Mucosa of gallbladder (tissue), 1 donor: ENCODE measurements around the gene THUMPD1. TPM values are rescaled to one million over a fixed set of nuclear protein-coding genes. Genes with fewer than 3 reads are reported as not detected.
A peak's percentile ranks its signal among the peaks of the same experiment; 100 is the strongest.
"Not testable (repeated sequence)": the region's sequence is repeated elsewhere in the genome, so short reads cannot be mapped to it uniquely, and the experiment has no call there.

Experiments
- DNase-seq: peaks from one replicate; pipeline ENCODE4 v3.0.0-alpha.2; 2020; ENCODE audit warnings: low spot score
- total RNA-seq: library from RNA; stranded (reverse); gene quantifications from one replicate; pipeline ENCODE4 v1.2.1, GENCODE V29; 2021
- donor health status: DM: no; HTN: no; CAD: no.

Gene THUMPD1, protein sequence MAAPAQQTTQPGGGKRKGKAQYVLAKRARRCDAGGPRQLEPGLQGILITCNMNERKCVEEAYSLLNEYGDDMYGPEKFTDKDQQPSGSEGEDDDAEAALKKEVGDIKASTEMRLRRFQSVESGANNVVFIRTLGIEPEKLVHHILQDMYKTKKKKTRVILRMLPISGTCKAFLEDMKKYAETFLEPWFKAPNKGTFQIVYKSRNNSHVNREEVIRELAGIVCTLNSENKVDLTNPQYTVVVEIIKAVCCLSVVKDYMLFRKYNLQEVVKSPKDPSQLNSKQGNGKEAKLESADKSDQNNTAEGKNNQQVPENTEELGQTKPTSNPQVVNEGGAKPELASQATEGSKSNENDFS
- total RNA-seq, result 40.7 TPM

DNA sequence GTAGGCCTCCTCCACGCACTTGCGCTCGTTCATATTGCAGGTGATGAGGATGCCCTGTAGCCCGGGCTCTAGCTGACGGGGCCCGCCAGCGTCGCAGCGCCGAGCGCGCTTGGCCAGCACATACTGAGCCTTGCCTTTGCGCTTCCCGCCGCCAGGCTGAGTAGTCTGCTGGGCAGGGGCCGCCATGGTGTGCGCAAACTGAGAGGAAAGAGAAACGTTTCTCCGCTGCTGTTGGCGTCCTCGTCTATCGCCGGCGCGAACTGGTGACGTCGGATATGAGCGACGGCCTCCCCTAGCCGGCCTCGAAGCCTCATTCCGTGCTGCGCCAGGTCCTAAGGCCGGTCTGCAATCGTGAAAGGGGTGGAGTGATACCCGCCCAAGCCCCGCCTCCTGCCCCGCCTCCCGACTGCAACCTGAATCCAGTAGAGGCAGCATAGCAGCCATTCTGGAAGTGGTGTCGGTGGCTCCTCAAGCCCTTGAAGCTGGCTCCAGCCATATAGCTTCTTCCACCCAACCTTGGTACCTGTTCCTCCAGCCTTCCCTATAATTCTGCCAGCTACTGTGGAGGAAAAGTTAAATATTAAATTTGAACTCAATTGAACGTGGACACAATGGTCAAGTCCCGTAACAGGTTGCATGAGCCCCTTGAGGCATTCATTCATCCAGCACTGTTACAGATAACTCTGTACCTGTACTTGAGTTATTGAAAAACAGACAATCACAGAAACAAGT, at the start of gene THUMPD1:
TSS of gene THUMPD1 (minus strand) at position 265 of the 732 bp plus-strand sequence. CDS start at position 186, 79 bp downstream.
- peak; percentile 98 for DNase-seq

DNA sequence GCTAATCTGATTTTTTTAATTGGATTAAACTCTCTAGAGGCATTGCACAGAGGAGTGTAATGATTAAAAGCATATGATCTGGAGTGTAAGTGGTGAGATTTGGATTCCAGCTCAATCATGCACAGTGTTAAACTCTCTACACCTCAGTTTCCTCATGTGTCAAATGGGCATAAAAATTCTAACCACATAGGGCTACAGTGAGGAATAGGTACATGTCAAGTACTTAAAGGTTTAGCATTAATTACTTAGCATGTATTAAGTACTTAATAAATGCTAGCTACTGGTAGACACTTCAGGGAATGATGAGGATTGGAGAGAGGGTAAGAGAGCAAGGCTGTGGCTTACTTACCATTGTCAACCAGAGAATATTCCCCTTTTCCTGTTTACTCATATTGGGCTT, 47.5 kb upstream of the THUMPD1 start:
- no peak for DNase-seq

DNA sequence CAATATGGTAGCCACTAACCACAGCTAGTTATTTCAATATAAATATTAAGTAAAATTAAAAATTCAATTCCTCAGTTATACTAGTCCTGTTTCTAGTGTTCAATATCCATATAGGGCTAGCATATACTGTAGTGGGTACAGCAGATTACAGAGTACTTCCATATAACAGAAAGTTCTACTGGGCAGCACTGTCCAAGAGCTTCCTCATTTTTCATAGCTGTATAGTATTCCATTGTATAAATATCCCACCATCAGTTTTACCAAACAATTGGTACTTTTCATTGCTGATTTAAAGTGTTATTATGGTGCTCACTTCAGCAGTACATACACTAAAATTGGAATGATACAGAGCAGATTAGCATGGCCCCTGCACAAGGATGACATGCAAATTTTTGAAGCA, 42.6 kb upstream of the THUMPD1 start:
- no peak for DNase-seq

DNA sequence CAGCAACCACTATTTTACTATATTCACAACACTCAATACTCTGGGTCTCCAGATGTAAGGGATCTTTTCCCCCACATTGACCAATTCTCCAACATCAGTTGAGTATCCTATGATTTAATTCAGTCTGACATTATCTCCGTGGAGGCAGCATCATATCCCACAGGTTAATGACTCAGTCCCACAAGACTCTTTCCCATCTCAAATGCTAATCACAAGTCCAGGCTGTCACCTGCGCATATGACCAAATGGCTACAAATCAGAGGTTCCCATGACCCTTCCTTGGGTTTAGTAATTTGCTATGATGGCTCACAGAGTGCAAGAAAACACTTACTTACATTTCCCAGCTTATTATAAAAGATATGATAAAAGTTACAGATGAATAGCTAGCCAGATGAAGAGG, 40.9 kb upstream of the THUMPD1 start:
- DNase-seq, result no peak

DNA sequence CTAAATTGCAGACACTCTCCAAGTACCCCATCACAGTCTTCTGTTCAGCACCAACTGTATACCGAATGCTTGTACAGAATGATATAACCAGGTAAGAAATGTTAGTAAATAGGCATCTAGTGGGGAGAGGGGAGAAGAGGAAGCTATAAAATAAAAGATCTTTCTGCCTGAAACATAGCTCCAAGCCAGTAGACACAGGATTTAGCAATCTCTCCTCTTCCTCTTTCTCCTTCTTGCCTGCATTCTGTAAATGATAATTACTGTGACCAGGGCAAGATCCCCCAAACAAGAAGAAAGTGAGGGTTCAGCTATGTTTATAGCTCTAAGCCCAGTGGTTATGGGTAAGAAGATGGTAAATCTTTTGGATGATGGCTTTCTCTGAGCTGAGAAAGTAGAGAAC, 40.1 kb upstream of the THUMPD1 start:
- DNase-seq, result no peak

DNA sequence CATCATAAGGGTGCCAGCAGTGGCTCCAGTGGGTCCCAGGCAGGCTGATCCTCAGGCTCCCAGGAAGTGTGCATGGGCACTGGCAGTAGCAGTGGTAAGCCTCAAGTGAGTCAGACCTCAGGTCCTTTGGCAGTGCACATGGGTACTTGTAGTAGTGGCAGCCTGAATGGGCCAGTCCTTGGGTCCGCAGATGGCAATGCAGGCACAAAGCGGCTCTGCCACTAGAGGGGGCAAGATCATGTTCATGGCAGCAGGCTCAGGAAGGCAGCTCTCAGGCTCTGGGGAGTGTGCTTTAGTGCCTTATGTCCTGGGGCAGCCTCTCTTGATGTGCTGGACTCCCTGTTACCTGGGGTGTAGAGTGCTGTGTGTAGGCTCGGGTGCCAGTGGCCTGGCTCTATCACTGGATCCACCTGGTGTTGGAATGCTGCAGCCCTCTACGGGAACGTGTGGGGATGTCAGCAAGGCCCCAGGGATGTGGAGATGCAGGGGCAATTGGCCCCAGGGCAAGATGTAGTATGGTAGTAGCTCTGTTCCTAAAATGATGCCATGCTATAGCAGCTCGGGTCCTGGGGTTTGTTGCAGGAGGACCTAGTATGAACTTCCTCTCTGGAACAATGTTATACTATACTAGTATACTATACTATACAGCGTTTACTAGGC, 33.2 kb upstream of the THUMPD1 start:
- DNase-seq, result peak; percentile 54

DNA sequence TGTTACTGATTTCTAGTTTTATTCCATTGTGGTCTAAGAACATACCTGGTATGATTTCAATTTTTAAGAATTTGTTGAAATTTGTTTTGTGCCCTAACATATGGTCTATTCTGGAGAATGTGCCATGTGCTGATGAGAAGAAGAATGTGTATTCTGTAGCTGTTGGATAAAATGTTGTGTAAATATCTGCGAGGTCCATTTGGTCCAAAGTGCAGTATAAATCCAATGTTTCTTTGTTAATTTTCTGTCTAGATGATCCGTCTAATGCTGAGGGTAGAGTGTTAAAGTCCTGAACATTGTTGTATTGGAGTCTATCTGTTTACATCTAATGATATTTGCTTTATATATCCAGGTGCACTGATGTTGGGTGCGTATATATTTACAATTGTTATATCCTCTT, 32.1 kb upstream of the THUMPD1 start:
- no peak for DNase-seq

DNA sequence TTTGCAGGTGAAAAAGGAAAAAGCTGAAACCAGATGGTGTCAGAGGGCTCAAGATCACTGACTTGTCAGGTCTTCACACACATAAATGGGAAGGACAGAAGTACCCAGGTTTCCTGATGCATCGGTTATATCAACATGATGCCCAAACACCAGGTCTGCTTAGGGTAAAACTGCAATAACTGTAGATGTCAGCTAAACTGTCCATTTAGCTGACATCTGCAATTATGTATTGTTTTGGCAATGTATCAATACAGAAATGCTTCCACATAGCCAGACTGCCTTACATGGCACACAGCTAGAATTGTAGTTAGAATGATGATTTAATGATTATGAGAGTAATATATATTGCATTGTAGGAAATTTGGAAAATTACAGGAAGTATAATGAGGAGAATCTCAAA, 27.2 kb upstream of the THUMPD1 start:
- no peak for DNase-seq

DNA sequence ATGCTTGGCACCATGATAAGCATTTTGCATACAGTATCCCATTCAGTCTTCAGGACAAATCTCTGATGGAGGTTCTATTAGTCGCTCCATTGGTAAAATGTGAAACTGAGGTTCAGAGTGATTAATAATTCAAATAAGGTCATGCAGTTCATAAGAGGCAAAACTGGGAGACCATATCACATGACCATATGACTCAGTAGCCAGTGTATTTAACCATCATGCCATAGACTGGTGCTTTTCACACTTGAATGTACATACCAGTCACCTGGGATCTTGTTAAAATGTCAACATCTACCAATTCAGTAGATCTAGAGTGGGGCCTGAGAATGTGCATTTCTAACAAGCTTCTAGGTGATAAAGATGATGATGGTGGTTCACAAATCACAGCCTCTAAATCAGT, 26.5 kb upstream of the THUMPD1 start:
- DNase-seq, result no peak

DNA sequence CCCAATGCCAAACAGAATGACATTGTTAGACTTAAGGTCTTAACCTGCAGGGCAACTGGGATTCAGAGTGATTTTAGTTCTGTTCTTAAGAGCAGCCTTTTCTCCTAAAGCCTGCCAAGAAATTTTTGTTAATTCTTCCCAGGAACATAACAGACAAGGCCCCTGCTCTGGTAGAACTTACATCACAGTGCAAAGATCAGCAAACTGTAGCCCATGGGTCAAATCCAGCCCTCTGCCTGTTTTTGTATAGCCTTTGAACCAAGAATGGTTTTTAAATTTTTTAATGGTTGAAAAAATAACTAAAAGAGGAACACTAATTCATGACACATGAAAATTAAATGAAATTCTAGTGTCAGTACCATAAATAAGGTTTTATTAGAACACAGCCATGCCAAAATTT, 26.0 kb upstream of the THUMPD1 start:
- DNase-seq, result no peak

DNA sequence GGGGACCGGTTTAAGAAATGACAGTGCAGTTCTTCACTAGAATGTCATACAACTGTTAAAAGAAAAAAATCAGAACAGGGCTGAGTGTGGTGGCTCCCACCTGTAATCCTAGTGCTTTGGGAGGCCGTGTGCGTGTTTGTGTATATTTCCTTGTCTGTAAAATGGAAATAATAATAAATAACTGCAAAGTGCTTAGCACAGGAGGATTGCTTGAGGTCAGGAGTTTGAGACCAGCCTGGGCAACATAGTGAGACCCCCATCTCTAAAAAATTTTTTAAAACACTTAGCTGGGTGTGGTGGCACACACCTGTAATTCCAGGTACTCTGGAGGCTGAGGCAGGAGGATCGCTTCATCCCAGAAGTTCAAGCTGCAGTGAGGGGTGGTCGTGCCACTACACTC, 24.7 kb upstream of the THUMPD1 start:
- no peak for DNase-seq

DNA sequence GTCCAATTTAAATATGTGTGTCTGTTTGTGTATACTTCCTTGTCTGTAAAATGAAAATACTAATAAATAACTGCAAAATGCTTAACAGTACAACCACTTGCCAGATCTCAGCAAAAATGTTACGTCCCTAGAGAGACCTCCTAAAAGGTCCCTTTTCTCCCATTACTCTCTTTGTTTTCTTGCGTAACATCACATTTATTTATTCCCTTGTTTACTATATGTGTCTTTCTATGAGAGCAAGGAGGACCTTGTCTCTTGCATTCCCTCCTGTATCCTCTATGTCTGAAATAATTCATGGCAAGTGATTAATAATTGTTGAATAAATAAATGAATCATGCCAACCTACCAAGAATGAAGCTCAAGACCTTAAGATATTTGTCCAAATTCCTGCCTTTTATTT, 24.1 kb upstream of the THUMPD1 start:
- no peak for DNase-seq

DNA sequence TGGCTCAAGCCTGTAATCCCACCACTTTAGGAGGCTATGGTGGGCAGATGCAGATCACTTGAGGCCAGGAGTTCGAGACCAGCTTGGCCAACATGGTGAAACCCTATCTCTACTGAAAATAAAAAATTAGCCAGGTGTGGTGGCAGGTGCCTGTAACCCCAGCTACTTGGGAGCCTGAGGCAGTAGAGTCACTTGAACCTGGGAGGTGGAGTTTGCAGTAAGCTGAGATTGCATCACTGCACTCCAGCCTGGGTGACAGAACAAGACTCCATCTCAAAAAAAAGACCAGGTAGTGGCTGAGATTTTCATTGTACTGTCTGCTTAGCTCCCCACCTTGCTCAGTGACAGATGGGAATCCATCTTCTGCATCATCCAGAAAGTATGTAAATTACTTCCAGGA, 22.8 kb upstream of the THUMPD1 start:
- not testable (repeated sequence) for DNase-seq

DNA sequence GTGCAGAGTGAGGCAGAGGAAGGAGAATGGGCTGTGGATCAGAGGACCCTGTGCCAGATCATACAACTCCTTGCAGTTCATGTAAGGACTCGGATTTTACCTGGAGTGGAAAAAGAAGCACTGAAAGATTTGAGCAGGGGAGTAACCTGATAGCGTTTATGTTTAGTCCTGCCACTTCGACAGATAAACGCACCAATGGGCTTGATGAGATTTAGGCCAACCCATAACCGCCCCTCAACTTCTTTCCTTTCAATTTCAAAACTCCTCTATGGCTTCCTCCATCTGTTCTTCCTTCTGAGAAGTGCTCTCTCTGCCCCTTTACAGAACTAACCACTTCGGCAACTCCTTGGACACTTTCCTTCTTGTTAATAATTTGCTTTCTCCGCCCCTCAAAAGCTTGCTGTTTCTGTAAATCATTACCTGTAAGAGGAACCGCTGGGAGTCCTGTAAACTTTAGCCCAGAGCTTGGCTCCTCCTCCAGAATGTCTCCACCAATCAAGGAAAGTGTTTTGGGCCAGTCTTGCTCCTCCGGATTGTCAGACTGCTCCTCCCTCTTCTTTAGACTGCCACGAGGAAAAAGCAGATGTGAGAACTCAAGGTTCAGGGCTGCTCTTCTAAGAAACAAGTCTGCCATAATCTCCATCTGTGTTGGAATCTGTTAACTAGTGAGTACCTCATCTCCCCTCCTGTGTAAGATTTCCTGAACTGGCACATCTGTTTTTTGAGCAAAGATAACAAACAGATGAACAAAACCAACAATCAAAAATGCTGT, 22.0 kb upstream of the THUMPD1 start, which contains the start of gene ACSM3:
TSS of gene ACSM3 (plus strand) at position 554 of the 772 bp plus-strand sequence. CDS start 6,021 bp downstream, outside the sequence.
- DNase-seq, result peak; percentile 91

DNA sequence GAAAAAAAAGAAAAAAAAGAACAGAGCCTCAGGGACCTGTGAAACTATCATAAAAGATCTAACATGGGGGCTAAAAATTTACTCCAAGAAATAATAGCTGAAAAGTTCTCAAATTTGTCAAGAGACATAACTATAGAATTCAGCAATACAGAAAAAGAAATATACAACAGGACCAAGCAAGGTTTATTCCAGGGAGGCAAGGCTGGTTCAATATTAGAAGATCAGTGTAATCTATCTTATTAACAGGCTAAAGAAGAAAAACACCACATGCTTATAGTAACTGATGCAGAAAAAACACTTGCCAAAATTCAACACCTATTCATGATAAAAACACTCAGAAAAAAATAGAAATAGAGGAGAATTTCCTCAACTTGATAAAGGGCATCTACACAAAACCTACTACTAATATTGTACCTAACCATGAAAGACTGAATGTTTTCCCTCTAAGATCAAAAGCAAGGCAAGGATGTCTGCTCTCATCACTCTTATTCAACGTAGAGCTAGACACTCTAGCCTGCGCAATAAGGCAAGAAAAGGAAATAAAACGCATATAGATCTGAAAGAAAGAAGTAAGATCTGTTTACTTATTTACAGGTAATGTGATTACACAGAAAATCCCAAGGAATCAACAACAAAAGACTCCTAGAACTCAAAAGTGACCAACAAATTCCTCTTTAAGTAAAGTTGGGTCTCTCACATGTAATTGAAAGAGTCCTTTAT, 20.9 kb upstream of the THUMPD1 start:
- no peak for DNase-seq

DNA sequence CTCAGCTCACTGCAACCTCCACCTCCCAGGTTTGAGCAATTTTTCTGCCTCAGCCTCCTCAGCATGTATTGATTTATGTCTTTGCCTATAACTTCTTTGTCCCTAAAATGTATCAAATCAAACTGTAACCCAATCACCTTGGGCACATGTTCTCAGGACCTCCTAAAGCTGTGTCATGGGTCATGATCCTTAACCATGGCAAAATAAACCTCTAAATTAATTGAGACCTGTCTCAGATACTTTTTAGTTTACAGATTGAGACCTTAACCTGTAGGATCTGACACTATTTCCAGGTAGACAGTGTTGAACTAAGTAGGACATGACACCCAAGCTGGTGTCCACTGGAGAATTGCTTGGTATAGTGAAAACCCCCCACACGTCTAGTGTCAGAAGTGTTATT, 19.6 kb upstream of the THUMPD1 start:
- no peak for DNase-seq

DNA sequence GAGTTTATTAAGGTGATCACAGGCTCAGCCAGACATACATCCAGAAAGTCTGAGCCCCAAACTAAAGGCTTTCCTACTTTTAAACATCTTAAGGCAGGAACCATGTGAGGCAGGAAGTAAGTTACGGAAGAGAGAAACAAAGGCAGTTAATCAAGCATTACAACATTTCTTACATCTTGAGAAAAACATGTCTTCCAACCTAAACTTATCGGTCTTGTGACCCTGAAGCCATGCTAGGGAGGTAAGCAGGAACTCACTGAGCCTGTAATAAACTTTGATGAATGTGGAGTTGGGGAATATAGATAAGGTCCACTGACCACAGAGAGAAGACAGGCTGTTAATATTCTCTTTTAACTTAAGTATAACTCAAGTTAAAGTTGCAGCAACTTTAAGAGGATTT, 18.7 kb upstream of the THUMPD1 start:
- DNase-seq, result no peak

DNA sequence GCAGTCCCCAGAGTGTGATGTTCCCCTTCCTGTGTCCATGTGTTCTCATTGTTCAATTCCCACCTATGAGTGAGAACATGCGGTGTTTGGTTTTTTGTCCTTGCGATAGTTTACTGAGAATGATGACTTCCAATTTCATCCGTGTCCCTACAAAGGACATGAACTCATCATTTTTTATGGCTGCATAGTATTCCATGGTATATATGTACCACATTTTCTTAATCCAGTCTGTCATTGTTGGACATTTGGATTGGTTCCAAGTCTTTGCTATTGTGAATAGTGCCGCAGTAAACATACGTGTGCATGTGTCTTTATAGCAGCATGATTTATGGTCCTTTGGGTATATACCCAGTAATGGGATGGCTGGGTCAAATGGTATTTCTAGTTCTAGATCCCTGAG, 14.2 kb upstream of the THUMPD1 start:
- not testable (repeated sequence) for DNase-seq

DNA sequence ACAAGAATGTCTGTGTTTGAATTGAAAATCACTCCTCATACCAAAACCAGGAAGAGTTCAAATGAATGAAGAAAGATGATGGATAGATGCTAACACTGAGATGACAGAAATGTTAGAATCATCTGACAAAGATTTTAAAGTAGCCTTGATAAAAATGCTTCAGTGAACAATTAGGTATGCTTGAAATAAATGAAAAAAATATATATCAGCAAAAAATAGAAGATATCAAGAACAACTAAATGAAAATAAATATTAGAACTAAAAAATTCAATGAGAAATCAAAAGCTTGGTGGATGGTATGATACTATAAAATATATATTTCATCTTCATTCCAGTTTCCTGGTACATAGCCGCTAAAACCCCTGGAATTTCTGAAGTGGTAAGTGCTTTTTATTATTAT, 13.6 kb upstream of the THUMPD1 start:
- no peak for DNase-seq

DNA sequence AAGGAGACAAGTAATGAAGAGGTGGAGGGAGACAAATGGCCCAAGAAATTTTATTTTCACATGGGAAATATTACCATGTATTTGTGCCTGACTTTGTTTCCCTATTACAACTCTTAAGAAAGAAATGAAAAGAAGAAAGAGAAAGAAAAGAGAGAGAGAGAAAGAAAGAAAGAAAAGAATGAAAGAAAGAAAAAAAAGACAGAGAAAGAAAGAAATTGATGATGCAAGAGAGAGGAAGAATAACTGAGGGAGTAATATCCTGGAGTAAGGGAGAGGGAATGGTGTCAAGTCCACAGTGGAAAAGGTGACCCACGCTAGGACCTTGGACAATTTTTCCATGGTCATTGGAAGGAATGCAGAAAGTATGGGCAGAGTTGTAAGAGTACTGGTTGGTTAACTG, 12.1 kb upstream of the THUMPD1 start:
- no peak for DNase-seq

DNA sequence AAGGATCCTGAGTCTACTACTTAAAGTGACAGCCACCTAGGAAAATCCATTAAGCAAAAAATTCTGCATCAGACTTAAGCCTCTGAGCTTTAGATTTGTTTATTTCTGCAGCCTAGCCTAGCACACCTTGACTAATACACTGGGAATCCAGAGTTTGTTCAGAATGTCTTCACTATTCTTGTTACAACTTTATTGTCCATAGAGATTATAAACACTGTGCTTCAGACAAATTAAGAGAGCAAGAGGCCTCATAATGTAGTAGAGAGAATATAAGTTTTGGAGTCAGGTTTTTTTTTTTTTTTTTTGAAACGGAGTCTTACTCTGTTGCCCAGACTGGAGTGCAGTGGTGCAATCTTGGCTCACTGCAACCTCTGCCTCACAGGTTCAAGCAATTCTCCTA, 8.9 kb upstream of the THUMPD1 start:
- DNase-seq, result no peak
